Hematopoietic multipotent progenitor cell treated with erythropoietin and hydrocortisone succinate and interleukin-3 and kit ligand, for 4 days (in vitro differentiated cells): ENCODE data around the gene NCOA1.

Experiments used
- DNase-seq: peaks from one replicate; pipeline ENCODE4 v3.0.0-alpha.2; 2015

NCOA1 gene

GRCh38 chr2:24712296-24712695, 221.2 kb downstream of the NCOA1 start:
- no peak for DNase-seq

GRCh38 chr2:24717263-24717951, 226.4 kb downstream of the NCOA1 start:
- no peak for DNase-seq

GRCh38 chr2:24720310-24720709, 229.3 kb downstream of the NCOA1 start:
- DNase-seq: no peak

GRCh38 chr2:24721470-24721869, 230.4 kb downstream of the NCOA1 start:
- no peak for DNase-seq

GRCh38 chr2:24722141-24722790, 231.2 kb downstream of the NCOA1 start:
- no peak for DNase-seq

GRCh38 chr2:24723191-24723590, 232.1 kb downstream of the NCOA1 start:
- DNase-seq: peak; percentile 59

- no peak for DNase-seq
These were observed 232.6 kb downstream of the NCOA1 start for GRCh38 chr2:24723665-24724064.

GRCh38 chr2:24724111-24724775, 233.2 kb downstream of the NCOA1 start:
- no peak for DNase-seq

- peak; percentile 8 for DNase-seq
These were observed 234.9 kb downstream of the NCOA1 start for GRCh38 chr2:24725956-24726355.

GRCh38 chr2:24730481-24730880, 239.4 kb downstream of the NCOA1 start:
- DNase-seq: peak; percentile 48

- DNase-seq: no peak
These were observed 240.0 kb downstream of the NCOA1 start for GRCh38 chr2:24731040-24731439.

GRCh38 chr2:24731923-24732322, 240.9 kb downstream of the NCOA1 start:
- DNase-seq: no peak

- no peak for DNase-seq
These were observed 243.7 kb downstream of the NCOA1 start for GRCh38 chr2:24734741-24735140.

GRCh38 chr2:24739354-24740025, 248.4 kb downstream of the NCOA1 start:
- no peak for DNase-seq

- DNase-seq: no peak
These were observed 249.1 kb downstream of the NCOA1 start for GRCh38 chr2:24740142-24740541.

GRCh38 chr2:24742730-24743129, 251.7 kb downstream of the NCOA1 start:
- DNase-seq: no peak

- no peak for DNase-seq
These were observed 252.9 kb downstream of the NCOA1 start for GRCh38 chr2:24743924-24744323.

- no peak for DNase-seq
These were observed 253.3 kb downstream of the NCOA1 start for GRCh38 chr2:24744356-24744755.

GRCh38 chr2:24745825-24746224, 254.8 kb downstream of the NCOA1 start:
- no peak for DNase-seq

- no peak for DNase-seq
These were observed 256.2 kb downstream of the NCOA1 start for GRCh38 chr2:24747299-24747698.

GRCh38 chr2:24749069-24749691, 258.1 kb downstream of the NCOA1 start:
- DNase-seq: peak; percentile 24

- DNase-seq: no peak
These were observed 264.1 kb downstream of the NCOA1 start for GRCh38 chr2:24754985-24755705.
